H9 (cell line): ENCODE measurements around the gene ICAM4. TPM values are rescaled to one million over a fixed set of nuclear protein-coding genes. Genes with fewer than 3 reads are reported as not detected.

Source experiments
- DNase-seq: peaks from one replicate; pipeline ENCODE4 v3.0.0-alpha.2; 2017
- H2AFZ ChIP-seq: one replicate; pipeline ENCODE4 v1.6.1; 2013; ENCODE audit warnings: mild to moderate bottlenecking, low read length, control low read depth, moderate library complexity
- H2AK5ac ChIP-seq: 2 replicates; pipeline ENCODE4 v1.6.1; 2013; ENCODE audit warnings: low read length, control low read depth, mixed read lengths; ENCODE audit not compliant: insufficient read length
- H2BK120ac ChIP-seq: one replicate; pipeline ENCODE4 v1.6.1; 2013; ENCODE audit warnings: low read depth, mild to moderate bottlenecking, low read length, control low read depth, inconsistent platforms; ENCODE audit not compliant: poor library complexity, severe bottlenecking
- H2BK12ac ChIP-seq: 2 replicates; pipeline ENCODE4 v1.6.1; 2013; ENCODE audit warnings: low read length, control low read depth, mixed read lengths, low read depth; ENCODE audit not compliant: insufficient read length
- H2BK15ac ChIP-seq: 2 replicates; pipeline ENCODE4 v1.6.1; 2013; ENCODE audit warnings: low read depth, low read length, control low read depth
- H2BK20ac ChIP-seq: one replicate; pipeline ENCODE4 v1.6.1; 2013; ENCODE audit warnings: low read depth, mild to moderate bottlenecking, low read length, control low read depth, inconsistent platforms; ENCODE audit not compliant: poor library complexity, severe bottlenecking
- H2BK5ac ChIP-seq: 2 replicates; pipeline ENCODE4 v1.6.1; 2013; ENCODE audit warnings: low read length, control low read depth, mixed read lengths; ENCODE audit not compliant: insufficient read length
- H3K14ac ChIP-seq: 2 replicates; pipeline ENCODE4 v1.6.1; 2013; ENCODE audit warnings: low read length, control low read depth; ENCODE audit not compliant: insufficient read depth
- H3K18ac ChIP-seq: 2 replicates; pipeline ENCODE4 v1.6.1; 2013; ENCODE audit warnings: low read depth, mild to moderate bottlenecking, mixed read lengths, low read length, control low read depth; ENCODE audit not compliant: insufficient read length
- H3K23ac ChIP-seq: 2 replicates; pipeline ENCODE4 v1.6.1; 2013; ENCODE audit warnings: low read length, control low read depth, mixed read lengths, low read depth; ENCODE audit not compliant: insufficient read length
- H3K23me2 ChIP-seq: 2 replicates; pipeline ENCODE4 v1.6.1; 2013; ENCODE audit warnings: low read depth, mild to moderate bottlenecking, mixed read lengths, low read length, control low read depth; ENCODE audit not compliant: insufficient read length, poor library complexity, severe bottlenecking
- H3K27ac ChIP-seq: 2 replicates; pipeline ENCODE4 v1.5.1; 2013; ENCODE audit warnings: low read length, control low read depth, mixed read lengths, low read depth; ENCODE audit not compliant: insufficient read length
- H3K27me3 ChIP-seq: 2 replicates; pipeline ENCODE4 v1.6.1; 2013; ENCODE audit warnings: low read length, control low read depth, inconsistent platforms; ENCODE audit not compliant: insufficient read depth
- H3K4ac ChIP-seq: 2 replicates; pipeline ENCODE4 v1.6.1; 2013; ENCODE audit warnings: low read depth, mild to moderate bottlenecking, control low read depth, inconsistent platforms, low read length, moderate library complexity
- H3K4me1 ChIP-seq: 2 replicates; pipeline ENCODE4 v1.6.1; 2013; ENCODE audit warnings: low read length, control low read depth, inconsistent platforms; ENCODE audit not compliant: insufficient read depth
- H3K4me2 ChIP-seq: 2 replicates; pipeline ENCODE4 v1.6.1; 2013; ENCODE audit warnings: low read length, control low read depth, mixed read lengths; ENCODE audit not compliant: insufficient read length, insufficient read depth
- H3K56ac ChIP-seq: 2 replicates; pipeline ENCODE4 v1.6.1; 2013; ENCODE audit warnings: low read depth, mild to moderate bottlenecking, mixed read lengths, low read length, control low read depth; ENCODE audit not compliant: insufficient read length
- H3K79me1 ChIP-seq: 2 replicates; pipeline ENCODE4 v1.6.1; 2013; ENCODE audit warnings: low read depth, mild to moderate bottlenecking, moderate library complexity, low read length, control low read depth, inconsistent platforms; ENCODE audit not compliant: insufficient read depth, poor library complexity, severe bottlenecking
- H3K79me2 ChIP-seq: 2 replicates; pipeline ENCODE4 v1.6.1; 2013; ENCODE audit warnings: low read length, control low read depth, inconsistent platforms; ENCODE audit not compliant: insufficient read depth
- H3K9ac ChIP-seq: 2 replicates; pipeline ENCODE4 v1.6.1; 2013; ENCODE audit warnings: low read length, control low read depth, mixed read lengths; ENCODE audit not compliant: insufficient read length; ENCODE audit errors: extremely low read depth
- H3K9me3 ChIP-seq: one replicate; pipeline ENCODE4 v1.6.1; 2013; ENCODE audit warnings: low read depth, low read length, inconsistent platforms; ENCODE audit not compliant: control insufficient read depth
- H3T11ph ChIP-seq: one replicate; pipeline ENCODE4 v1.6.1; 2013; ENCODE audit warnings: mild to moderate bottlenecking, low read length, control low read depth, inconsistent platforms
- H4K20me1 ChIP-seq: one replicate; pipeline ENCODE4 v1.6.1; 2013; ENCODE audit not compliant: control insufficient read depth, insufficient read length, insufficient read depth
- H4K5ac ChIP-seq: 2 replicates; pipeline ENCODE4 v1.6.1; 2013; ENCODE audit warnings: low read depth, mild to moderate bottlenecking, mixed read lengths, low read length, control low read depth; ENCODE audit not compliant: insufficient read length
- H4K8ac ChIP-seq: replicated peaks from 2 replicates; pipeline ENCODE4 v1.6.1; 2013; ENCODE audit warnings: low read length, control low read depth, mixed read lengths, low read depth; ENCODE audit not compliant: insufficient read length
- H4K91ac ChIP-seq: 2 replicates; pipeline ENCODE4 v1.6.1; 2013; ENCODE audit warnings: low read depth, mild to moderate bottlenecking, moderate library complexity, mixed read lengths, low read length, control low read depth; ENCODE audit not compliant: insufficient read length
- H3K27ac Mint-ChIP-seq, 3 experiments: 2 replicates in 2 of 3; 3 replicates in 1 of 3; pipeline ENCODE4 v1.8.0; 2020 to 2021; ENCODE audit warnings: mixed read lengths in 3 of 3, mild to moderate bottlenecking in 1 of 3, moderate library complexity in 1 of 3
- H3K27me3 Mint-ChIP-seq: 2 replicates; pipeline ENCODE4 v1.8.0; 2021; ENCODE audit warnings: low read depth, mild to moderate bottlenecking, moderate library complexity, mixed read lengths
- H3K36me3 Mint-ChIP-seq, 3 experiments: 2 replicates in 2 of 3; 3 replicates in 1 of 3; pipeline ENCODE4 v1.8.0; 2020 to 2021; ENCODE audit warnings: low read depth in 3 of 3, mixed read lengths in 3 of 3; ENCODE audit not compliant: insufficient read depth in 1 of 3
- H3K4me1 Mint-ChIP-seq, 2 experiments: 2 replicates each; pipeline ENCODE4 v1.8.0; 2020; ENCODE audit warnings: mixed read lengths in 2 of 2
- H3K4me3 Mint-ChIP-seq, 2 experiments: 2 replicates in 1 of 2; 3 replicates in 1 of 2; pipeline ENCODE4 v1.8.0; 2020 to 2021; ENCODE audit warnings: mild to moderate bottlenecking in 2 of 2, mixed read lengths in 2 of 2, moderate library complexity in 1 of 2
- H3K9me3 Mint-ChIP-seq, 2 experiments: 2 replicates in 1 of 2; 3 replicates in 1 of 2; pipeline ENCODE4 v1.8.0; 2020; ENCODE audit warnings: mild to moderate bottlenecking in 2 of 2, mixed read lengths in 2 of 2, moderate library complexity in 1 of 2
- CTCF ChIP-seq: fragments of 200-600 bp; sonication (generic); conservative IDR thresholded peaks from 3 replicates; pipeline ENCODE4 v1.8.0; 2021; ENCODE audit warnings: antibody characterized with exemption, mild to moderate bottlenecking
- WGBS: extraction: QIAGEN DNeasy Blood & Tissue Kit; methylation state at CpG from one replicate; pipeline ENCODE4 v1.1.7; 2013; ENCODE audit warnings: missing lambda C conversion rate, low lambda C conversion rate, mixed read lengths; ENCODE audit not compliant: insufficient read length; ENCODE audit errors: extremely low coverage; 5-methylcytosine and 5-hydroxymethylcytosine counted together
- total RNA-seq: library from RNA; stranded (reverse); gene quantifications from 2 replicates; pipeline ENCODE4 v1.2.1, GENCODE V29; 2021

Gene ICAM4
- total RNA-seq, 1 experiment from 2014 or later: 1.1 TPM

GRCh38 chr19:10295305-10295846, 8.6 kb downstream of the ICAM4 start:
- H3K27ac Mint-ChIP-seq: no peak overlapping the region; a peak in 1 of 7 replicates
- Histone ChIP-seq H2BK15ac (no peak overlapping the region), H3K9me3 (no peaks in the 10 kb centered on the region), H4K5ac (no peak overlapping the region), H3K9ac (no peak overlapping the region), H3K14ac (no peak overlapping the region), H3T11ph (no peak overlapping the region), H2BK20ac (no peak overlapping the region), H3K4me1 (no peaks in the 10 kb centered on the region; the same call in 1 of the 2 replicates), H2AFZ (no peak overlapping the region), H3K23ac (no peak overlapping the region), H4K8ac (no peak overlapping the region), H2BK120ac (no peak overlapping the region), H4K20me1 (no peaks in the 10 kb centered on the region), H3K4ac (no peak overlapping the region), H2BK12ac (no peak overlapping the region), H2AK5ac (no peak overlapping the region), H3K79me1 (no peaks in the 10 kb centered on the region), H3K27ac (no peak overlapping the region), H4K91ac (no peak overlapping the region), H3K27me3 (peaks cover 54% of the 10 kb centered on the region), H3K56ac (no peak overlapping the region), H3K18ac (no peak overlapping the region), H2BK5ac (no peak overlapping the region), H3K79me2 (no peaks in the 10 kb centered on the region), H3K4me2 (peak overlapping the region; percentile 66), H3K23me2 (peaks cover 27% of the 10 kb centered on the region)
- no peaks in the 10 kb centered on the region; a peak in 3 of 7 replicates for H3K36me3 Mint-ChIP-seq
- H3K4me3 Mint-ChIP-seq: peak overlapping the region; percentile 49 to 81
- peak; percentile 60 for DNase-seq
- WGBS: no CpG with 5 or more reads among the region's 48 CpGs
- peaks cover 10 to 33% of the 10 kb centered on the region in 2 experiments for H3K4me1 Mint-ChIP-seq
- peaks cover 90% of the 10 kb centered on the region for H3K27me3 Mint-ChIP-seq
- TF ChIP-seq CTCF: peak; percentile 43
- peaks cover 0 to 2% of the 10 kb centered on the region in 2 experiments; a peak in 2 of 5 replicates for H3K9me3 Mint-ChIP-seq
